K562 (cell line): ENCODE data around the gene NLRP5. TPM values are rescaled to one million over a fixed set of nuclear protein-coding genes. Genes with fewer than 3 reads are reported as not detected.

Experiments
- ATAC-seq: fragments of 200-7000 bp; cut with Tn5 transposase; 3 replicates; pipeline ENCODE4 v1.9.1; 2020; ENCODE audit warnings: moderate library complexity
- BruUV-seq: library from RNA; stranded (reverse); fragments of 400-500 nt; replicated peaks from 2 replicates; lab custom pipeline; 2021; lab: Mats Ljungman, UMichigan
- CTCF ChIA-PET: fragments of 300-600 bp; formaldehyde crosslinking; extraction: SDS; loops from one replicate; lab custom pipeline; 2021; ENCODE audit warnings: low intra/inter-chr PET ratio; lab: Yijun Ruan, JAX
- POLR2A ChIA-PET: fragments of 300-600, 350-650 bp; sonication (Branson Sonifier 250); formaldehyde crosslinking; extraction: SDS; loops from one replicate; lab custom pipeline; 2021; ENCODE audit warnings: antibody characterized with exemption, inconsistent platforms; lab: Yijun Ruan, JAX
- DNase-seq, 4 experiments: peaks; one replicate each; pipeline versions ENCODE4 v3.0.0 to v3.0.0-alpha.2; 2011 to 2018; ENCODE audit warnings: low spot score in 3 of 4, mixed read lengths in 3 of 4; ENCODE audit errors: extremely low read depth in 1 of 4
- FAIRE-seq: peaks from 2 replicates; lab custom pipeline; 2011; peaks lifted over from hg19 to GRCh38; lab: Jason Lieb, UNC
- H2AFZ ChIP-seq: 2 replicates; pipeline ENCODE4 v1.6.0; 2011; ENCODE audit warnings: low read depth, low read length, control low read depth, inconsistent platforms
- H3K27ac ChIP-seq: fragments of 200-600 bp; 3 replicates; pipeline ENCODE4 v1.8.0; 2011; ENCODE audit warnings: low read depth, mild to moderate bottlenecking, control low read depth, inconsistent platforms, low read length, moderate library complexity, mixed read lengths; ENCODE audit errors: extremely low read depth
- H3K27me3 ChIP-seq, 2 experiments: fragments of 300-600 bp in 1 of 2; 2 replicates in 1 of 2; 3 replicates in 1 of 2; pipeline versions ENCODE4 v1.6.0 to v1.8.0; 2011; ENCODE audit warnings: inconsistent platforms in 2 of 2, low read length in 2 of 2, mild to moderate bottlenecking in 1 of 2, mixed read lengths in 1 of 2, moderate library complexity in 1 of 2; ENCODE audit not compliant: control insufficient read depth in 2 of 2, insufficient read depth in 2 of 2
- H3K36me3 ChIP-seq: fragments of 300-600 bp; 3 replicates; pipeline ENCODE4 v1.8.0; 2011; ENCODE audit warnings: mild to moderate bottlenecking, low read length, inconsistent platforms; ENCODE audit not compliant: control insufficient read depth, insufficient read depth
- H3K4me1 ChIP-seq, 2 experiments: fragments of 200-600 bp in 1 of 2; replicated peaks in 1 of 2; 2 replicates in 1 of 2; 3 replicates in 1 of 2; pipeline versions ENCODE4 v1.5.1 to v1.8.0; 2011; ENCODE audit warnings: inconsistent platforms in 2 of 2, low read length in 2 of 2, mild to moderate bottlenecking in 1 of 2, mixed read lengths in 1 of 2, moderate library complexity in 1 of 2; ENCODE audit not compliant: control insufficient read depth in 2 of 2, insufficient read depth in 2 of 2
- H3K4me2 ChIP-seq: 2 replicates; pipeline ENCODE4 v1.6.1; 2011; ENCODE audit warnings: low read length, control low read depth, inconsistent platforms, mixed read lengths; ENCODE audit not compliant: insufficient read depth
- H3K4me3 ChIP-seq: fragments of 200-600 bp; sonication (generic), shearing (Covaris generic); 2 replicates; pipeline ENCODE4 v1.5.1; 2016; ENCODE audit warnings: control low read depth, inconsistent platforms
- H3K79me2 ChIP-seq: fragments of 200-600 bp; 3 replicates; pipeline ENCODE4 v1.8.0; 2011; ENCODE audit warnings: low read length, inconsistent platforms; ENCODE audit not compliant: control insufficient read depth, insufficient read depth
- H3K9ac ChIP-seq, 2 experiments: 2 replicates each; pipeline versions ENCODE4 v1.6.0 to v1.6.1; 2011; ENCODE audit warnings: low read depth in 2 of 2, low read length in 2 of 2, control low read depth in 1 of 2, inconsistent platforms in 1 of 2, mild to moderate bottlenecking in 1 of 2, mixed read lengths in 1 of 2; ENCODE audit not compliant: insufficient read depth in 1 of 2
- H3K9me1 ChIP-seq: one replicate; pipeline ENCODE4 v1.6.0; 2011; ENCODE audit warnings: inconsistent platforms, mild to moderate bottlenecking, low read length, moderate library complexity; ENCODE audit not compliant: control insufficient read depth, insufficient read depth
- H3K9me3 ChIP-seq: replicated peaks from 2 replicates; pipeline ENCODE4 v1.5.1; 2011; ENCODE audit warnings: low read depth, low read length, inconsistent platforms; ENCODE audit not compliant: control insufficient read depth, insufficient read depth
- H4K20me1 ChIP-seq: replicated peaks from 2 replicates; pipeline ENCODE4 v1.6.1; 2011; ENCODE audit warnings: low read length, inconsistent platforms, mixed read lengths; ENCODE audit not compliant: control insufficient read depth, insufficient read depth
- BDP1 ChIP-seq: IDR thresholded peaks from 3 replicates; pipeline ENCODE4 v1.6.1; 2011; ENCODE audit not compliant: insufficient read length, insufficient read depth
- CBX2 ChIP-seq: fragments of 200-600 bp; sonication (generic); IDR thresholded peaks from one replicate; pipeline ENCODE4 v1.6.1; 2012; ENCODE audit warnings: mild to moderate bottlenecking, low read length, inconsistent platforms; ENCODE audit not compliant: insufficient read depth, poor library complexity, severe bottlenecking
- MYC ChIP-seq, 2 experiments: fragments of 250-450 bp in 1 of 2; sonication (Bioruptor Pico) in 1 of 2; IDR thresholded peaks; 2 replicates each; pipeline versions ENCODE4 v1.5.1 to v1.6.1; 2012 to 2021; ENCODE audit warnings: low read depth in 2 of 2, borderline replicate concordance in 1 of 2, improper control_type of control experiment in 1 of 2, low read length in 1 of 2, mild to moderate bottlenecking in 1 of 2, moderate library complexity in 1 of 2
- NCOA2 ChIP-seq, 2 experiments: fragments of 450-650 bp; IDR thresholded peaks; 2 replicates each; pipeline ENCODE4 v1.6.1; 2018; ENCODE audit warnings: mild to moderate bottlenecking in 2 of 2, moderate library complexity in 1 of 2; ENCODE audit not compliant: partially characterized antibody in 2 of 2
- NEUROD1 ChIP-seq: fragments of 150-350 bp; IDR thresholded peaks from 2 replicates; pipeline ENCODE4 v1.6.1; 2014; ENCODE audit warnings: borderline replicate concordance, low read length, low read depth; ENCODE audit not compliant: partially characterized antibody
- NUFIP1 ChIP-seq: fragments of 450-650 bp; IDR thresholded peaks from 2 replicates; pipeline ENCODE4 v1.6.1; 2018; ENCODE audit not compliant: partially characterized antibody
- PML ChIP-seq: IDR thresholded peaks from 2 replicates; pipeline ENCODE4 v1.6.1; 2012; ENCODE audit warnings: low read length, inconsistent platforms
- RFX5 ChIP-seq: IDR thresholded peaks from 2 replicates; pipeline ENCODE4 v1.6.1; 2011; ENCODE audit warnings: low read depth, mild to moderate bottlenecking, improper control_type of control experiment, low read length
- RHOXF2B ChIP-seq: fragments of 250-450 bp; sonication (Bioruptor Pico); conservative IDR thresholded peaks from 2 replicates; pipeline ENCODE4 v1.5.1; 2021
- SP2 ChIP-seq: IDR thresholded peaks from 2 replicates; pipeline ENCODE4 v1.6.1; 2011; ENCODE audit warnings: mild to moderate bottlenecking, low read depth, low read length, moderate library complexity; ENCODE audit not compliant: poor library complexity, severe bottlenecking; ENCODE audit errors: extremely low read depth
- ZKSCAN1 ChIP-seq: fragments of 150-350 bp; IDR thresholded peaks from 2 replicates; pipeline ENCODE4 v1.6.1; 2016; ENCODE audit warnings: low read depth, low read length
- ZNF280A ChIP-seq: fragments of 450-650 bp; IDR thresholded peaks from 2 replicates; pipeline ENCODE4 v1.6.1; 2018; ENCODE audit warnings: mild to moderate bottlenecking, low read depth; ENCODE audit not compliant: partially characterized antibody
- WGBS: fragments of 100-300 bp; shearing (Covaris generic); methylation state at CpG from one replicate; pipeline ENCODE4 v1.1.6; 2016; ENCODE audit warnings: low coverage, mixed read lengths; ENCODE audit not compliant: insufficient coverage; ENCODE audit errors: missing lambda C conversion rate; 5-methylcytosine and 5-hydroxymethylcytosine counted together
- in situ Hi-C: fragments of 300-500 bp; cut with MboI; formaldehyde crosslinking; loops from 4 replicates; pipeline ENCODE4 v1.15.0; 2018; ENCODE audit warnings: inconsistent platforms, mixed read lengths
- intact Hi-C: fragments of 100-400 bp; cut with micrococcal nuclease; formaldehyde crosslinking; loops from 2 replicates; pipeline ENCODE4 v1.14.2; 2022
- polyA plus RNA-seq, 8 experiments: library from polyadenylated mRNA; depleted of rRNA in 4 of 8; stranded (reverse) in 5 of 8; unstranded in 3 of 8; fragments of >200 nt; fragmentation: Nextera tagmentation in 2 of 8; fragmentation: Illumina TruSeq in 1 of 8; extraction: Ambion mirVana in 2 of 8; extraction: Trizol in 1 of 8; gene quantifications; 2 replicates each; pipeline versions ENCODE4 v1.2.1 to v1.2.3, GENCODE V29; 2011 to 2014; ENCODE audit warnings: inconsistent platforms in 1 of 8, missing spikeins in 1 of 8
- total RNA-seq, 7 experiments: library from RNA; depleted of rRNA in 6 of 7; stranded (reverse); fragments of >200 nt in 6 of 7; fragmentation: Illumina TruSeq in 2 of 7; extraction: Trizol in 2 of 7; gene quantifications; 2 replicates each; pipeline versions ENCODE4 v1.2.1 to v1.2.3, GENCODE V29; 2011 to 2021; ENCODE audit warnings: low replicate concordance in 1 of 7

NLRP5 gene
- total and polyA plus RNA-seq, 9 of the 15 experiments (the other 6 are each of a cell fraction or from before 2014, with no cell fraction given) = 0.04 to 0.07 TPM; not detected in 7

GRCh38 chr19:55940306-55940705 is 46.3 kb upstream of the NLRP5 start:
- FAIRE-seq = no peak
- Histone ChIP-seq H3K9me1 (no peaks in the 10 kb centered on the region), H2AFZ (no peak overlapping the region), H3K4me1 (no peaks in the 10 kb centered on the region), H3K27ac (no peak overlapping the region), H3K79me2 (no peaks in the 10 kb centered on the region), H3K9me3 (no peaks in the 10 kb centered on the region), H3K9ac (no peak overlapping the region), H3K36me3 (no peaks in the 10 kb centered on the region), H3K27me3 (peaks cover 3 to 25% of the 10 kb centered on the region in 2 experiments; a peak in 3 of 5 replicates), H3K4me2 (no peak overlapping the region), H4K20me1 (no peaks in the 10 kb centered on the region), H3K4me3 (no peak overlapping the region)
- TF ChIP-seq NUFIP1 (no peak), MYC (IDR thresholded peaks at IDR 0.05; ENCODE audit: low read depth, low read length) (no peak), MYC (CRISPR knock-in tag; IDR thresholded peaks at IDR 0.05; ENCODE audit: borderline replicate concordance, low read depth) (no peak), NEUROD1 (no peak), BDP1 (no peak), CBX2 (no peak), SP2 (no peak), ZKSCAN1 (no peak), RFX5 (no peak), RHOXF2B (CRISPR knock-in tag) (no peak), ZNF280A (no peak), NCOA2 (IDR thresholded peaks at IDR 0.05; ENCODE audit: partially characterized antibody in 2 of 2) (no peak), PML (no peak)
- intact Hi-C loops = no loop called here
- CTCF ChIA-PET = no interaction called here
- WGBS = under 1% methylated on average over 11 of the region's 11 CpGs
- POLR2A ChIA-PET = interaction anchor here (0.8 kb wide), 1 partner anchor 1774 kb away, joined by 3 read pairs; no protein-coding TSS in a partner anchor
- BruUV-seq = no TSS peak
- DNase-seq = no peak
- in situ Hi-C loops = no loop called here
- ATAC-seq = no peak
